PC-3 (cell line): ENCODE measurements around the gene IGF2BP2. TPM values are rescaled to one million over a fixed set of nuclear protein-coding genes. Genes with fewer than 3 reads are reported as not detected.

Source experiments
- ATAC-seq: fragments of 200-7000 bp; cut with Tn5 transposase; 2 replicates; pipeline ENCODE4 v1.9.1; 2020; ENCODE audit warnings: mild to moderate bottlenecking, moderate library complexity
- BruUV-seq: library from RNA; stranded (reverse); fragments of 400-500 nt; replicated peaks from 2 replicates; lab custom pipeline; 2021; lab: Mats Ljungman, UMichigan
- CTCF ChIA-PET: fragments of 300-600 bp; sonication (Branson Sonifier 250); formaldehyde crosslinking; loops from one replicate; lab custom pipeline; 2022; ENCODE audit warnings: antibody characterized with exemption; lab: Charles Lee
- POLR2A ChIA-PET: fragments of 300-600 bp; sonication (Branson Sonifier 250); formaldehyde crosslinking; loops from one replicate; lab custom pipeline; 2022; ENCODE audit warnings: antibody characterized with exemption; ENCODE audit not compliant: unreplicated experiment; lab: Charles Lee
- DNase-seq: peaks from one replicate; pipeline ENCODE4 v3.0.0-alpha.2; 2015
- H2AFZ ChIP-seq: fragments of 300-600 bp; sonication (generic); 2 replicates; pipeline ENCODE4 v1.6.0; 2016; ENCODE audit warnings: antibody characterized with exemption, low read length
- H3F3A ChIP-seq: fragments of 300-600 bp; sonication (generic); one replicate; pipeline ENCODE4 v1.6.0; 2017; ENCODE audit warnings: antibody characterized with exemption, low read length, control low read depth, mild to moderate bottlenecking; ENCODE audit not compliant: unreplicated experiment
- H3K27ac ChIP-seq: fragments of 300-600 bp; sonication (generic); 2 replicates; pipeline ENCODE4 v1.5.1; 2016; ENCODE audit warnings: mild to moderate bottlenecking, low read length
- H3K27me3 ChIP-seq: fragments of 300-600 bp; sonication (generic); 2 replicates; pipeline ENCODE4 v1.6.1; 2016; ENCODE audit warnings: low read length, mixed read lengths
- H3K36me3 ChIP-seq: fragments of 300-600 bp; sonication (generic); 2 replicates; pipeline ENCODE4 v1.6.1; 2016; ENCODE audit warnings: low read depth, mixed run types, low read length, mixed read lengths
- H3K4me1 ChIP-seq: fragments of 300-600 bp; sonication (generic); 2 replicates; pipeline ENCODE4 v1.5.1; 2016; ENCODE audit warnings: low read length; ENCODE audit not compliant: insufficient read depth
- H3K4me2 ChIP-seq: fragments of 300-600 bp; sonication (generic); 2 replicates; pipeline ENCODE4 v1.6.0; 2016; ENCODE audit warnings: low read length
- H3K4me3 ChIP-seq: fragments of 300-600 bp; sonication (generic); 2 replicates; pipeline ENCODE4 v1.5.1; 2016; ENCODE audit warnings: mild to moderate bottlenecking, low read length, mixed read lengths
- H3K79me2 ChIP-seq: fragments of 300-600 bp; sonication (generic); 2 replicates; pipeline ENCODE4 v1.6.1; 2017; ENCODE audit warnings: low read length, mixed read lengths
- H3K9ac ChIP-seq: fragments of 300-600 bp; sonication (generic); 2 replicates; pipeline ENCODE4 v1.6.0; 2016; ENCODE audit warnings: mild to moderate bottlenecking, low read length
- H3K9me2 ChIP-seq: fragments of 300-600 bp; sonication (generic); replicated peaks from 2 replicates; pipeline ENCODE4 v1.6.1; 2016; ENCODE audit warnings: mixed run types, low read length, mixed read lengths
- H3K9me3 ChIP-seq: fragments of 300-600 bp; sonication (generic); 2 replicates; pipeline ENCODE4 v1.6.1; 2016; ENCODE audit warnings: low read length, mixed read lengths
- H4K20me1 ChIP-seq: fragments of 300-600 bp; sonication (generic); 2 replicates; pipeline ENCODE4 v1.6.1; 2016; ENCODE audit warnings: low read length, mixed read lengths
- CTCF ChIP-seq: fragments of 300-600 bp; sonication (generic); conservative IDR thresholded peaks from 2 replicates; pipeline ENCODE4 v1.5.1; 2017; ENCODE audit warnings: antibody characterized with exemption, low read depth, mild to moderate bottlenecking, low read length
- EZH2 ChIP-seq: fragments of 300-600 bp; sonication (generic); IDR thresholded peaks from one replicate; pipeline ENCODE4 v1.6.1; 2017; ENCODE audit warnings: antibody characterized with exemption, mild to moderate bottlenecking, low read length; ENCODE audit not compliant: unreplicated experiment
- EZH2phosphoT487 ChIP-seq: fragments of 300-600 bp; sonication (generic); IDR thresholded peaks from 2 replicates; pipeline ENCODE4 v1.6.1; 2018; ENCODE audit warnings: mild to moderate bottlenecking, antibody characterized with exemption, low read length, borderline replicate concordance
- intact Hi-C: fragments of 100-400 bp; cut with micrococcal nuclease; formaldehyde crosslinking; loops from 2 replicates; pipeline ENCODE4 v1.9.0; 2023
- total RNA-seq: library from RNA; depleted of rRNA; stranded (reverse); fragments of >200 nt; gene quantifications from 2 replicates; pipeline ENCODE4 v1.2.3, GENCODE V29; 2014

IGF2BP2 gene
- total RNA-seq, 1 experiment from 2014 or later = 81.2 TPM

GRCh38 chr3:185846037-185846436, 21.2 kb upstream of the IGF2BP2 start:
- Histone ChIP-seq H3K9me3 (no peaks in the 10 kb centered on the region), H2AFZ (no peak overlapping the region), H3K27ac (no peak overlapping the region), H3K4me3 (no peak overlapping the region), H3K36me3 (no peaks in the 10 kb centered on the region), H3K27me3 (no peaks in the 10 kb centered on the region), H4K20me1 (no peaks in the 10 kb centered on the region), H3F3A (no peaks in the 10 kb centered on the region), H3K79me2 (no peaks in the 10 kb centered on the region), H3K9me2 (no peaks in the 10 kb centered on the region), H3K9ac (no peak overlapping the region), H3K4me1 (no peaks in the 10 kb centered on the region), H3K4me2 (no peak overlapping the region)
- CTCF ChIA-PET = no interaction called here
- POLR2A ChIA-PET = interaction anchor here (0.6 kb wide), 2 partner anchors 66 to 118 kb away, joined by 4 to 13 read pairs; no protein-coding TSS in a partner anchor
- TF ChIP-seq EZH2phosphoT487 (no peak), CTCF (no peak), EZH2 (no peak)
- intact Hi-C loops = no loop called here
- BruUV-seq = no TSS peak
- ATAC-seq (no peak), DNase-seq (no peak)

GRCh38 chr3:185844051-185844450, 19.2 kb upstream of the IGF2BP2 start:
- ChIA-PET CTCF (no interaction called here), POLR2A (no interaction called here)
- Histone ChIP-seq H3K79me2 (no peaks in the 10 kb centered on the region), H3K9me3 (no peaks in the 10 kb centered on the region), H3K9me2 (no peaks in the 10 kb centered on the region), H3F3A (no peaks in the 10 kb centered on the region), H3K4me3 (no peak overlapping the region), H3K4me1 (no peaks in the 10 kb centered on the region), H3K9ac (no peak overlapping the region), H3K4me2 (no peak overlapping the region), H2AFZ (no peak overlapping the region), H3K27ac (no peak overlapping the region), H3K27me3 (no peaks in the 10 kb centered on the region), H3K36me3 (no peaks in the 10 kb centered on the region), H4K20me1 (no peaks in the 10 kb centered on the region)
- intact Hi-C loops = no loop called here
- BruUV-seq = no TSS peak
- DNase-seq = no peak
- no peak for ATAC-seq
- no peak for TF ChIP-seq CTCF
- TF ChIP-seq EZH2phosphoT487 = no peak
- no peak for TF ChIP-seq EZH2

GRCh38 chr3:185843635-185844034, 18.8 kb upstream of the IGF2BP2 start:
- Histone ChIP-seq H3K9ac (no peak overlapping the region), H3K79me2 (no peaks in the 10 kb centered on the region), H2AFZ (no peak overlapping the region), H3K27me3 (no peaks in the 10 kb centered on the region), H3K36me3 (no peaks in the 10 kb centered on the region), H3K4me3 (no peak overlapping the region), H3K4me2 (no peak overlapping the region), H3F3A (no peaks in the 10 kb centered on the region), H3K9me3 (no peaks in the 10 kb centered on the region), H3K9me2 (no peaks in the 10 kb centered on the region), H3K27ac (no peak overlapping the region), H3K4me1 (no peaks in the 10 kb centered on the region), H4K20me1 (no peaks in the 10 kb centered on the region)
- no TSS peak for BruUV-seq
- ChIA-PET CTCF (no interaction called here), POLR2A (no interaction called here)
- DNase-seq = no peak
- ATAC-seq = no peak
- intact Hi-C loops = no loop called here
- TF ChIP-seq EZH2 (no peak), CTCF (no peak), EZH2phosphoT487 (no peak)
